HepG2 (cell line): ENCODE results near the gene AKIRIN1. TPM values are rescaled to one million over a fixed set of nuclear protein-coding genes. Genes with fewer than 3 reads are reported as not detected.

Experiments used
- ATAC-seq: fragments of 200-7000 bp; cut with Tn5 transposase; 3 replicates; pipeline ENCODE4 v1.9.1; 2020; ENCODE audit warnings: mild to moderate bottlenecking, moderate library complexity
- Bru-seq: library from RNA; stranded (reverse); fragments of 400-500 nt; gene quantifications from one replicate; lab custom pipeline; 2021; lab: Mats Ljungman, UMichigan
- BruChase-seq, 2 experiments: library from RNA; stranded (reverse); fragments of 400-500 nt; gene quantifications; one replicate each; lab custom pipeline; 2021; lab: Mats Ljungman, UMichigan
- BruUV-seq: library from RNA; stranded (reverse); fragments of 400-500 nt; replicated peaks from 2 replicates; lab custom pipeline; 2021; lab: Mats Ljungman, UMichigan
- CTCF ChIA-PET: fragments of 300-600 bp; formaldehyde crosslinking; extraction: SDS; loops from one replicate; lab custom pipeline; 2021; ENCODE audit warnings: low total read pairs, inconsistent platforms, low intra/inter-chr PET ratio; lab: Yijun Ruan, JAX
- POLR2A ChIA-PET: fragments of 350-600 bp; sonication (Branson Sonifier 250); formaldehyde crosslinking; loops from one replicate; lab custom pipeline; 2020; ENCODE audit warnings: antibody characterized with exemption, inconsistent platforms; lab: Yijun Ruan, JAX
- DNase-seq: peaks from one replicate; pipeline ENCODE4 v3.0.0-alpha.2; 2015; ENCODE audit warnings: low spot score
- FAIRE-seq: peaks from 3 replicates; lab custom pipeline; 2011; peaks lifted over from hg19 to GRCh38; lab: Jason Lieb, UNC
- H2AFZ ChIP-seq: one replicate; pipeline ENCODE4 v1.6.1; 2011; ENCODE audit warnings: low read length, inconsistent platforms
- H3K27ac ChIP-seq: fragments of 300-600 bp; 3 replicates; pipeline ENCODE4 v1.8.0; 2011; ENCODE audit warnings: mixed run types, mild to moderate bottlenecking, mixed read lengths, low read length, inconsistent platforms; ENCODE audit not compliant: insufficient read depth; ENCODE audit errors: extremely low read length
- H3K27me3 ChIP-seq, 2 experiments: fragments of 200-600 bp in 1 of 2; 2 replicates in 1 of 2; 3 replicates in 1 of 2; pipeline versions ENCODE4 v1.6.0 to v1.8.0; 2011; ENCODE audit warnings: low read length in 2 of 2, mild to moderate bottlenecking in 2 of 2, moderate library complexity in 2 of 2, inconsistent platforms in 1 of 2; ENCODE audit not compliant: insufficient read depth in 2 of 2, control insufficient read depth in 1 of 2
- H3K36me3 ChIP-seq, 2 experiments: fragments of 200-600 bp in 1 of 2; replicated peaks in 1 of 2; 2 replicates in 1 of 2; 3 replicates in 1 of 2; pipeline versions ENCODE4 v1.5.1 to v1.8.0; 2011; ENCODE audit warnings: low read length in 2 of 2, inconsistent platforms in 1 of 2; ENCODE audit not compliant: insufficient read depth in 2 of 2, control insufficient read depth in 1 of 2
- H3K4me1 ChIP-seq: 2 replicates; pipeline ENCODE4 v1.5.1; 2012; ENCODE audit warnings: low read length, inconsistent platforms; ENCODE audit not compliant: insufficient read depth
- H3K4me2 ChIP-seq: 2 replicates; pipeline ENCODE4 v1.6.0; 2011; ENCODE audit warnings: low read depth, low read length, inconsistent platforms
- H3K4me3 ChIP-seq, 3 experiments: fragments of 200-600 bp in 1 of 3; sonication (generic), shearing (Covaris generic) in 1 of 3; replicated peaks in 1 of 3; 2 replicates each; pipeline ENCODE4 v1.5.1; 2011 to 2016; ENCODE audit warnings: low read length in 3 of 3, inconsistent platforms in 2 of 3, low read depth in 2 of 3, mild to moderate bottlenecking in 2 of 3, control low read depth in 1 of 3, mixed read lengths in 1 of 3; ENCODE audit not compliant: insufficient read depth in 1 of 3
- H3K79me2 ChIP-seq: one replicate; pipeline ENCODE4 v1.6.1; 2011; ENCODE audit warnings: low read length, inconsistent platforms; ENCODE audit not compliant: insufficient read depth
- H3K9ac ChIP-seq: 2 replicates; pipeline ENCODE4 v1.6.0; 2011; ENCODE audit warnings: mild to moderate bottlenecking, low read depth, low read length, inconsistent platforms; ENCODE audit not compliant: insufficient read depth
- H3K9me3 ChIP-seq: 2 replicates; pipeline ENCODE4 v1.5.1; 2012; ENCODE audit warnings: mild to moderate bottlenecking, low read length
- H4K20me1 ChIP-seq: 2 replicates; pipeline ENCODE4 v1.6.0; 2011; ENCODE audit warnings: inconsistent platforms, mild to moderate bottlenecking, low read length, moderate library complexity; ENCODE audit not compliant: insufficient read depth
- CC2D1A ChIP-seq: sonication (generic); formaldehyde crosslinking; IDR thresholded peaks from 2 replicates; pipeline ENCODE4 v1.8.1; 2023; ENCODE audit warnings: mild to moderate bottlenecking, missing genetic modification reagents
- CERS6 ChIP-seq: sonication (generic); formaldehyde crosslinking; IDR thresholded peaks from 2 replicates; pipeline ENCODE4 v1.5.0; 2020; ENCODE audit warnings: missing genetic modification reagents
- HNRNPK ChIP-seq: fragments of 200-400 bp; formaldehyde crosslinking; IDR thresholded peaks from 2 replicates; pipeline ENCODE4 v1.6.1; 2018; ENCODE audit warnings: low read length, low read depth, moderate library complexity, mild to moderate bottlenecking; ENCODE audit not compliant: poor library complexity, severe bottlenecking
- MTERF4 ChIP-seq: sonication (generic); formaldehyde crosslinking; IDR thresholded peaks from 2 replicates; pipeline ENCODE4 v1.8.0; 2023; ENCODE audit warnings: mild to moderate bottlenecking, missing genetic modification reagents
- SNRNP70 ChIP-seq: fragments of 200-400 bp; formaldehyde crosslinking; IDR thresholded peaks from 2 replicates; pipeline ENCODE4 v1.6.1; 2017; ENCODE audit warnings: mild to moderate bottlenecking, low read depth, low read length, moderate library complexity
- TAF15 ChIP-seq: fragments of 200-400 bp; formaldehyde crosslinking; IDR thresholded peaks from one replicate; pipeline ENCODE4 v1.6.1; 2018; ENCODE audit warnings: mild to moderate bottlenecking, low read depth, low read length; ENCODE audit not compliant: poor library complexity, severe bottlenecking
- ZC3H13 ChIP-seq: sonication (generic); formaldehyde crosslinking; IDR thresholded peaks from 2 replicates; pipeline ENCODE4 v1.8.1; 2023; ENCODE audit warnings: mild to moderate bottlenecking, missing genetic modification reagents, moderate library complexity
- ZFY ChIP-seq: sonication (generic); formaldehyde crosslinking; IDR thresholded peaks from 2 replicates; pipeline ENCODE4 v1.4.0; 2020; ENCODE audit warnings: missing genetic modification reagents
- ZNF232 ChIP-seq: sonication (generic); formaldehyde crosslinking; IDR thresholded peaks from 2 replicates; pipeline ENCODE4 v1.4.0; 2020; ENCODE audit warnings: missing genetic modification reagents, borderline replicate concordance
- ZNF256 ChIP-seq: sonication (generic); formaldehyde crosslinking; conservative IDR thresholded peaks from 2 replicates; pipeline ENCODE4 v1.4.0; 2020; ENCODE audit warnings: missing genetic modification reagents
- ZNF367 ChIP-seq: sonication (generic); formaldehyde crosslinking; IDR thresholded peaks from 2 replicates; pipeline ENCODE4 v1.4.0; 2020; ENCODE audit warnings: missing genetic modification reagents, borderline replicate concordance
- WGBS: methylation state at CpG from one replicate; pipeline ENCODE4 v1.1.6; 2017; ENCODE audit warnings: low lambda C conversion rate; 5-methylcytosine and 5-hydroxymethylcytosine counted together
- in situ Hi-C: cut with HindIII; loops from 2 replicates; pipeline ENCODE4 v1.10.0; 2017; ENCODE audit warnings: low pct_unique_long_range_greater_than_20kb; ENCODE audit not compliant: extremely low pct_ligation_motif_present
- intact Hi-C: fragments of 100-400 bp; cut with micrococcal nuclease; formaldehyde crosslinking; loops from one replicate; pipeline ENCODE4 v1.10.0; 2022; ENCODE audit not compliant: unreplicated experiment
- long read RNA-seq, 2 experiments: library from RNA in 1 of 2; library from polyadenylated mRNA in 1 of 2; stranded (forward) in 1 of 2; unstranded in 1 of 2; transcript quantifications; one replicate each; pipeline ENCODE4 v2.0.0, GENCODE V29; 2019 to 2022
- polyA minus RNA-seq, 3 experiments: library from RNA; depleted of rRNA, polyadenylated mRNA; stranded (reverse); fragments of >200 nt; gene quantifications; 2 replicates each; pipeline ENCODE4 v1.2.3, GENCODE V29; 2011; ENCODE audit warnings: low replicate concordance in 1 of 3
- polyA plus RNA-seq, 8 experiments: library from polyadenylated mRNA; depleted of rRNA in 3 of 8; stranded (reverse) in 7 of 8; unstranded in 1 of 8; fragments of >200 nt; fragmentation: Illumina TruSeq in 4 of 8; extraction: Trizol in 4 of 8; gene quantifications; 2 replicates each; pipeline versions ENCODE4 v1.2.1 to v1.2.3, GENCODE V29; 2011 to 2016; ENCODE audit warnings: low read depth in 4 of 8, missing spikeins in 1 of 8, mixed read lengths in 1 of 8; ENCODE audit not compliant: insufficient read depth in 1 of 8
- total RNA-seq, 5 experiments: library from RNA; depleted of rRNA; stranded (reverse); fragments of >200 nt; fragmentation: Illumina TruSeq; extraction: Trizol; gene quantifications; 2 replicates each; pipeline ENCODE4 v1.2.3, GENCODE V29; 2016; ENCODE audit warnings: low read depth in 1 of 5

The AKIRIN1 gene
- total RNA-seq (2016; rRNA removed; fragmentation: Illumina TruSeq; extraction: Trizol) (123 and 154 TPM in 2 replicates), polyA plus RNA-seq (2011; rRNA removed) (96.9 and 157 TPM in 2 replicates), polyA minus RNA-seq (2011; rRNA and poly(A)+ RNA removed; ENCODE audit: low replicate concordance) (35.3 and 43.0 TPM in 2 replicates), Bru-seq, nascent RNA (percentile 98 among the genes with signal in this experiment), BruChase-seq, experiment 1, labeled RNA remaining after a 6-hour chase (percentile 99 among the genes with signal in this experiment), BruChase-seq, experiment 2, labeled RNA remaining after a 2-hour chase (percentile 99 among the genes with signal in this experiment)
- 24.4 and 26.4 TPM in 2 replicates for total RNA-seq (2016; cell fraction: cytosol; rRNA removed; fragmentation: Illumina TruSeq; extraction: Trizol; ENCODE audit: low read depth)
- 126 and 150 TPM in 2 replicates for total RNA-seq (2016; cell fraction: insoluble cytoplasmic fraction; rRNA removed; fragmentation: Illumina TruSeq; extraction: Trizol)
- total RNA-seq (2016; cell fraction: membrane; rRNA removed; fragmentation: Illumina TruSeq; extraction: Trizol): 114 and 115 TPM in 2 replicates
- total RNA-seq (2016; cell fraction: nucleus; rRNA removed; fragmentation: Illumina TruSeq; extraction: Trizol): 46.8 and 56.0 TPM in 2 replicates
- polyA plus RNA-seq (2011; cell fraction: cytosol; rRNA removed): 64.0 and 81.1 TPM in 2 replicates
- polyA plus RNA-seq (2011; cell fraction: nucleus; rRNA removed): 22.4 and 29.1 TPM in 2 replicates
- polyA plus RNA-seq (2012): 67.2 and 119 TPM in 2 replicates
- polyA plus RNA-seq (2016; cell fraction: cytosol; fragmentation: Illumina TruSeq; extraction: Trizol; ENCODE audit: low read depth): 23.9 and 25.7 TPM in 2 replicates
- polyA plus RNA-seq (2016; cell fraction: insoluble cytoplasmic fraction; fragmentation: Illumina TruSeq; extraction: Trizol; ENCODE audit: low read depth): 197 and 205 TPM in 2 replicates
- polyA plus RNA-seq (2016; cell fraction: membrane; fragmentation: Illumina TruSeq; extraction: Trizol; ENCODE audit: low read depth): 80.1 and 84.0 TPM in 2 replicates
- 102 and 107 TPM in 2 replicates for polyA plus RNA-seq (2016; cell fraction: nucleus; fragmentation: Illumina TruSeq; extraction: Trizol; ENCODE audit: insufficient read depth, low read depth)
- polyA minus RNA-seq (2011; cell fraction: cytosol; rRNA and poly(A)+ RNA removed): 63.2 and 68.3 TPM in 2 replicates
- 32.2 and 33.9 TPM in 2 replicates for polyA minus RNA-seq (2011; cell fraction: nucleus; rRNA and poly(A)+ RNA removed)
- long read RNA-seq, experiment 1, transcript AKIRIN1-202 (5 exons, 2,741 nt): major isoform, 310 of 339 reads
- long read RNA-seq, experiment 1, transcript AKIRIN1-203 (4 exons, 1,243 nt): minor isoform, 8 of 339 reads
- long read RNA-seq, experiment 1, partial matches to known transcripts: 15 of 339 reads
- long read RNA-seq, experiment 1, other reads (novel, unspliced or antisense): 5 of 339 reads
- long read RNA-seq, experiment 2, transcript AKIRIN1-203 (4 exons, 1,243 nt): minor isoform, 6 of 243 reads
- long read RNA-seq, experiment 2, transcript AKIRIN1-202 (5 exons, 2,741 nt): major isoform, 105 of 243 reads
- long read RNA-seq, experiment 2, partial matches to known transcripts: 129 of 243 reads
- long read RNA-seq, experiment 2, other reads (novel, unspliced or antisense): 3 of 243 reads

GRCh38 chr1:38990738-38991637 is at the start of gene AKIRIN1:
AKIRIN1 (plus strand) TSS chr1:38991276; CDS start chr1:38991381, 105 bp downstream.
- Histone ChIP-seq H3K27me3 (no peaks in the 10 kb centered on the region; a peak in 1 of 5 replicates), H3K9ac (peak within 1 kb of the TSS; percentile 95), H3K79me2 (peaks cover 49% of the 10 kb centered on the region), H3K4me3 (peak within 1 kb of the TSS; percentile 83 to 96 (median 92)), H3K27ac (peak within 1 kb of the TSS; percentile 85), H2AFZ (no peak within 1 kb of the TSS), H4K20me1 (peaks cover 31% of the 10 kb centered on the region), H3K4me2 (peak within 1 kb of the TSS; percentile 78), H3K4me1 (peaks cover 75% of the 10 kb centered on the region), H3K9me3 (no peaks in the 10 kb centered on the region), H3K36me3 (peaks cover 0 to 19% of the 10 kb centered on the region in 2 experiments; a peak in 2 of 5 replicates)
- DNase-seq (peak; percentile 88), FAIRE-seq (no peak), ATAC-seq (peak; percentile 87)
- in situ Hi-C loops (no loop called here), intact Hi-C loops (loop anchor here (5.0 kb wide), 2 partner anchors 36 to 119 kb away; partner anchors contain the start of genes MYCBP and NDUFS5)
- ChIA-PET POLR2A (interaction anchor here (0.8 to 1.5 kb wide), 7 partner anchors 9 to 168 kb away, joined by 3 to 4 read pairs (median 4); partner anchors contain the start of genes NDUFS5 and RRAGC), CTCF (no interaction called here)
- no TSS peak for BruUV-seq
- 0% methylated on average over 10 of the region's 76 CpGs for WGBS
- TF ChIP-seq ZC3H13 (CRISPR knock-in tag): no peak
- no peak for TF ChIP-seq CERS6 (CRISPR knock-in tag)
- TF ChIP-seq SNRNP70: no peak
- peak; percentile 85 for TF ChIP-seq ZFY (CRISPR knock-in tag)
- TF ChIP-seq ZNF367: no peak
- no peak for TF ChIP-seq MTERF4 (CRISPR knock-in tag)
- no peak for TF ChIP-seq CC2D1A
- peak; percentile 85 for TF ChIP-seq TAF15
- peak; percentile 80 for TF ChIP-seq HNRNPK
- TF ChIP-seq ZNF256 (CRISPR knock-in tag): no peak
- TF ChIP-seq ZNF232 (CRISPR knock-in tag): peak; percentile 76; the same call in 1 of the 2 replicates
